ENCODE measurements around the gene EFHC1. TPM values are rescaled to one million over a fixed set of nuclear protein-coding genes. Genes with fewer than 3 reads are reported as not detected.

The EFHC1 gene
- total and polyA plus RNA-seq, 2 of the 13 experiments (the other 11 are each of a cell fraction or from before 2014, with no cell fraction given), result 23.4 to 29.5 TPM

DNA sequence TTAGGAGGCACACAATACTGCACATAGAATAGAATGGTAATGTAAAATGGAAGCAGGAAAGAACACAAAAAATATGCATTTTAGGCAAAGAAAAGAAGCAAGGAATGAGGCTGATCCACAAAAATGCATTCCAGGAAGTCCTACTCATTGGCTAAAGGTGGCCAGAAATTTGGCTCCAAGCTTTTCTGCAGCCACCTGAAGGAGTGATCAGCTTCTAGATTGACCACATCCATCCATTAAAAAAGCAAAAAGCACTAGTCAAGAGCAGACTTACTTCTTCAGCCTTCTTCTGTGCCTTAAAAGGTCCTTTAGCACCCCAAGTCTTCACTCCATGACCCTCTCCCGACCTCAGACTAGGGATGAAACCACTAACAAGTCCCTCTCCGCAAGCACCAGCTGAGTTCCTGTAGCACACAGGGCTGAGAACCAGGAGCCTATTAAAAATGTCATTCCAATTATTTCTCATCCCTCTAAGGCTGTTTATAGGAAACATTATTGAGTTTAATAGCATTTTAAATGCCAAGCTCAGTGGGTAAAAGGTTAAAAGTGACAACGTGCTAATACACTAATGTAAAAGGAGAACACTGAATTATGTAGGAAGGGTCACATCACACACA lies 120.3 kb downstream of the EFHC1 start:
- ChIA-PET POLR2A (interaction anchor here (1.2 to 1.6 kb wide), 3 partner anchors 36 to 58 kb away, joined by 4 read pairs; no protein-coding TSS in a partner anchor), CTCF (ENCODE audit: low intra/inter-chr PET ratio, low total read pairs) (no interaction called here)
- no peaks in the 10 kb centered on the region for H3K27me3 ChIP-seq (ENCODE audit: control insufficient read depth in 1 of 2, insufficient read depth in 2 of 2, low read length in 2 of 2)
- H2AFZ ChIP-seq (ENCODE audit: low read length), result no peak overlapping the region
- DNase-seq (ENCODE audit: low spot score) (no peak), FAIRE-seq (no peak), ATAC-seq (no peak)
- no peaks in the 10 kb centered on the region for H3K9me3 ChIP-seq (ENCODE audit: low read length)
- H3K79me2 ChIP-seq (ENCODE audit: insufficient read depth, low read length), result peaks cover 87% of the 10 kb centered on the region
- intact Hi-C loops (cut with micrococcal nuclease; ENCODE audit: unreplicated experiment), result no loop called here
- H4K20me1 ChIP-seq (ENCODE audit: insufficient read depth, low read length), result no peaks in the 10 kb centered on the region
- H3K4me3 ChIP-seq (replicated peaks in 1 of 3; ENCODE audit: insufficient read depth in 1 of 3, low read depth in 2 of 3, low read length in 3 of 3), result no peak overlapping the region
- 94% methylated on average over 3 of the region's 3 CpGs for WGBS (ENCODE audit: low lambda C conversion rate)
- no TSS peak for BruUV-seq (replicated peaks)
- H3K27ac ChIP-seq (ENCODE audit: extremely low read length, insufficient read depth, low read length), result no peak overlapping the region
- peaks cover 92% of the 10 kb centered on the region for H3K4me1 ChIP-seq (ENCODE audit: insufficient read depth, low read length)
- no peak overlapping the region for H3K9ac ChIP-seq (ENCODE audit: insufficient read depth, low read depth, low read length)
- H3K4me2 ChIP-seq (ENCODE audit: low read depth, low read length), result no peak overlapping the region
- H3K36me3 ChIP-seq (replicated peaks in 1 of 2; ENCODE audit: control insufficient read depth in 1 of 2, insufficient read depth in 2 of 2, low read length in 2 of 2), result peaks cover 12 to 48% of the 10 kb centered on the region in 2 experiments; a peak in 4 of 5 replicates
- in situ Hi-C loops (cut with HindIII; ENCODE audit: extremely low pct_ligation_motif_present, low pct_unique_long_range_greater_than_20kb), result no loop called here
- TF ChIP-seq, protein P1, sequence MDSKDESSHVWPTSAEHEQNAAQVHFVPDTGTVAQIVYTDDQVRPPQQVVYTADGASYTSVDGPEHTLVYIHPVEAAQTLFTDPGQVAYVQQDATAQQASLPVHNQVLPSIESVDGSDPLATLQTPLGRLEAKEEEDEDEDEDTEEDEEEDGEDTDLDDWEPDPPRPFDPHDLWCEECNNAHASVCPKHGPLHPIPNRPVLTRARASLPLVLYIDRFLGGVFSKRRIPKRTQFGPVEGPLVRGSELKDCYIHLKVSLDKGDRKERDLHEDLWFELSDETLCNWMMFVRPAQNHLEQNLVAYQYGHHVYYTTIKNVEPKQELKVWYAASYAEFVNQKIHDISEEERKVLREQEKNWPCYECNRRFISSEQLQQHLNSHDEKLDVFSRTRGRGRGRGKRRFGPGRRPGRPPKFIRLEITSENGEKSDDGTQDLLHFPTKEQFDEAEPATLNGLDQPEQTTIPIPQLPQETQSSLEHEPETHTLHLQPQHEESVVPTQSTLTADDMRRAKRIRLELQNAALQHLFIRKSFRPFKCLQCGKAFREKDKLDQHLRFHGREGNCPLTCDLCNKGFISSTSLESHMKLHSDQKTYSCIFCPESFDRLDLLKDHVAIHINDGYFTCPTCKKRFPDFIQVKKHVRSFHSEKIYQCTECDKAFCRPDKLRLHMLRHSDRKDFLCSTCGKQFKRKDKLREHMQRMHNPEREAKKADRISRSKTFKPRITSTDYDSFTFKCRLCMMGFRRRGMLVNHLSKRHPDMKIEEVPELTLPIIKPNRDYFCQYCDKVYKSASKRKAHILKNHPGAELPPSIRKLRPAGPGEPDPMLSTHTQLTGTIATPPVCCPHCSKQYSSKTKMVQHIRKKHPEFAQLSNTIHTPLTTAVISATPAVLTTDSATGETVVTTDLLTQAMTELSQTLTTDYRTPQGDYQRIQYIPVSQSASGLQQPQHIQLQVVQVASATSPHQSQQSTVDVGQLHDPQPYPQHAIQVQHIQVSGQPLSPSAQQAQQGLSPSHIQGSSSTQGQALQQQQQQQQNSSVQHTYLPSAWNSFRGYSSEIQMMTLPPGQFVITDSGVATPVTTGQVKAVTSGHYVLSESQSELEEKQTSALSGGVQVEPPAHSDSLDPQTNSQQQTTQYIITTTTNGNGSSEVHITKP (CRISPR knock-in tag; IDR thresholded peaks at IDR 0.05; ENCODE audit: low read depth), result no peak
- TF ChIP-seq HDAC1 (CRISPR knock-in tag; IDR thresholded peaks at IDR 0.05) (no peak), SALL2 (CRISPR knock-in tag; IDR thresholded peaks at IDR 0.05) (no peak), PTBP1 (IDR thresholded peaks at IDR 0.05; ENCODE audit: low read depth, low read length, poor library complexity, severe bottlenecking) (no peak), ATRX (CRISPR knock-in tag; IDR thresholded peaks at IDR 0.05; ENCODE audit: borderline replicate concordance) (no peak), ZNF501 (CRISPR knock-in tag; IDR thresholded peaks at IDR 0.05) (no peak), ZNF326 (CRISPR knock-in tag; IDR thresholded peaks at IDR 0.05; ENCODE audit: borderline replicate concordance) (no peak), MXI1 (IDR thresholded peaks at IDR 0.05; ENCODE audit: borderline replicate concordance, low read depth, low read length) (no peak), PHF21A (CRISPR knock-in tag; IDR thresholded peaks at IDR 0.05) (no peak)
- TF ChIP-seq, protein P2, sequence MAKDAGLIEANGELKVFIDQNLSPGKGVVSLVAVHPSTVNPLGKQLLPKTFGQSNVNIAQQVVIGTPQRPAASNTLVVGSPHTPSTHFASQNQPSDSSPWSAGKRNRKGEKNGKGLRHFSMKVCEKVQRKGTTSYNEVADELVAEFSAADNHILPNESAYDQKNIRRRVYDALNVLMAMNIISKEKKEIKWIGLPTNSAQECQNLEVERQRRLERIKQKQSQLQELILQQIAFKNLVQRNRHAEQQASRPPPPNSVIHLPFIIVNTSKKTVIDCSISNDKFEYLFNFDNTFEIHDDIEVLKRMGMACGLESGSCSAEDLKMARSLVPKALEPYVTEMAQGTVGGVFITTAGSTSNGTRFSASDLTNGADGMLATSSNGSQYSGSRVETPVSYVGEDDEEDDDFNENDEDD (CRISPR knock-in tag; IDR thresholded peaks at IDR 0.05; ENCODE audit: borderline replicate concordance), result no peak
- TF ChIP-seq, protein P3, sequence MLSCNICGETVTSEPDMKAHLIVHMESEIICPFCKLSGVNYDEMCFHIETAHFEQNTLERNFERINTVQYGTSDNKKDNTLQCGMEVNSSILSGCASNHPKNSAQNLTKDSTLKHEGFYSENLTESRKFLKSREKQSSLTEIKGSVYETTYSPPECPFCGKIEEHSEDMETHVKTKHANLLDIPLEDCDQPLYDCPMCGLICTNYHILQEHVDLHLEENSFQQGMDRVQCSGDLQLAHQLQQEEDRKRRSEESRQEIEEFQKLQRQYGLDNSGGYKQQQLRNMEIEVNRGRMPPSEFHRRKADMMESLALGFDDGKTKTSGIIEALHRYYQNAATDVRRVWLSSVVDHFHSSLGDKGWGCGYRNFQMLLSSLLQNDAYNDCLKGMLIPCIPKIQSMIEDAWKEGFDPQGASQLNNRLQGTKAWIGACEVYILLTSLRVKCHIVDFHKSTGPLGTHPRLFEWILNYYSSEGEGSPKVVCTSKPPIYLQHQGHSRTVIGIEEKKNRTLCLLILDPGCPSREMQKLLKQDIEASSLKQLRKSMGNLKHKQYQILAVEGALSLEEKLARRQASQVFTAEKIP (CRISPR knock-in tag; IDR thresholded peaks at IDR 0.05; ENCODE audit: borderline replicate concordance), result no peak
- TF ChIP-seq, protein P4, sequence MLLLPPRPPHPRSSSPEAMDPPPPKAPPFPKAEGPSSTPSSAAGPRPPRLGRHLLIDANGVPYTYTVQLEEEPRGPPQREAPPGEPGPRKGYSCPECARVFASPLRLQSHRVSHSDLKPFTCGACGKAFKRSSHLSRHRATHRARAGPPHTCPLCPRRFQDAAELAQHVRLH (CRISPR knock-in tag; IDR thresholded peaks at IDR 0.05; ENCODE audit: borderline replicate concordance, low read depth), result no peak
